KOPT-K1 (cell line): ENCODE measurements around the gene RNASEL.

Experiments
- H3K27ac ChIP-seq: fragments of 200-600 bp; sonication (generic); 2 replicates; pipeline ENCODE4 v1.5.1; 2016; ENCODE audit warnings: antibody characterized with exemption, mild to moderate bottlenecking, low read depth, low read length; ENCODE audit not compliant: poor library complexity, severe bottlenecking
- H3K36me3 ChIP-seq: fragments of 200-600 bp; sonication (generic); 2 replicates; pipeline ENCODE4 v1.5.1; 2017; ENCODE audit warnings: antibody characterized with exemption, mild to moderate bottlenecking, low read length, moderate library complexity; ENCODE audit not compliant: insufficient read depth
- H3K9me3 ChIP-seq: fragments of 200-600 bp; sonication (generic); 2 replicates; pipeline ENCODE4 v1.5.1; 2017; ENCODE audit warnings: antibody characterized with exemption, low read length, mild to moderate bottlenecking; ENCODE audit not compliant: insufficient read depth, poor library complexity, severe bottlenecking

RNASEL gene

DNA sequence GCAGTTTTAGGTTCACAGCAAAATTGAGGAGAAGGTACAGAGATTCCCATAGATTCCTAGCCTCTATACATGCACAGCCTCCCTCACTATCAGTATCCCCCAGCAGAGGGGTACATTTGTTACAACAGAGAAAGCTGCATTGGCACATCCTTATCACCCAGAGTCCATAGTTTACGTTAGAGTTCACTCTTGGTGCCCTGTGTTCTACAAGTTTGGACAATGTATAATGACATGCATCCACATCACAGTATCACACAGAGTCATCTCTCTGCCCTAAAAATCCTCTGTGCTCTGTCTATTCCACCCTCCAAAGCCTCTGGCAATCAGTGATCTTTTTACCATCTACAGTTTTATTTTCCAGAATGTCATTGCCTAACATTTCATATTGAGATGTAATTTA is 37.5 kb upstream of the RNASEL start:
- no peak overlapping the region for H3K27ac ChIP-seq
- no peaks in the 10 kb centered on the region for H3K9me3 ChIP-seq
- no peaks in the 10 kb centered on the region for H3K36me3 ChIP-seq

DNA sequence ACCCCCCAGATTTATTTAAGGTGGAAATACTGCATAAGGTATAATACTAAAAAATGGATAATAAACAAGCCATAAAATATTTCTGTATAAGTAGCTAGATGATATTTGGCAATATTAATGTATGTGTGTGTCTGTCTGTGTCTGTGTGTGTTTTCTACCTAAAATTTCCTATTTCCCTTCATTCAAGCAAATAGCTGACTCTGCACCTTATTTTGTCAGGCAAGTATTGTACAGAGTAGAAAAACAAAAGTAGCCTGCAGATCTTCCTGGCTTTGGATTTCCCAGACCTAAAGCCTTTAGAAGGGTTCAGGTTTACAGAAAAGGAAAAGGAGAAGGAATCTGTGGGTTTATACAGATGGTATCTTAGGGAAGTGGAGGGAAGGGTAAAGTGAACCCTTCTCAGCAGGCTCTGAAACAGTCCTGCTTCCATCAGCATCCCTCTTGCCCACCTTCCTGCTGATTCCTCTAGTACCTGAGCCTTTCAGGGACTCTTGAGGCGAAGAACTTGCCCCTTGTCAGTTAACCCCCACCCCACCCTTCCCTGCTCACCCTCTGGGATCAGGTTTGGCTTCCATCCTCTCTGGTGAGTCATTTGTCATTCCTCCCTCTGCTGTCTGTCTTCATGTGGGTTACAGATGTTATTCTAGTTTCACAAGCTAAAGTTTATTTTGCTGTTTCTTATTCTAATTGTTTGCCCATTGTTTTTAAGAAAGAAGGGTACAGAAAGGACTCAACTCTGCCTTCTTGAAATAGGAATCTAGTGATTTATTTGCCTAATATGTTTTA is 36.9 kb upstream of the RNASEL start:
- H3K36me3 ChIP-seq = no peaks in the 10 kb centered on the region
- no peak overlapping the region for H3K27ac ChIP-seq
- peaks cover 4% of the 10 kb centered on the region for H3K9me3 ChIP-seq

DNA sequence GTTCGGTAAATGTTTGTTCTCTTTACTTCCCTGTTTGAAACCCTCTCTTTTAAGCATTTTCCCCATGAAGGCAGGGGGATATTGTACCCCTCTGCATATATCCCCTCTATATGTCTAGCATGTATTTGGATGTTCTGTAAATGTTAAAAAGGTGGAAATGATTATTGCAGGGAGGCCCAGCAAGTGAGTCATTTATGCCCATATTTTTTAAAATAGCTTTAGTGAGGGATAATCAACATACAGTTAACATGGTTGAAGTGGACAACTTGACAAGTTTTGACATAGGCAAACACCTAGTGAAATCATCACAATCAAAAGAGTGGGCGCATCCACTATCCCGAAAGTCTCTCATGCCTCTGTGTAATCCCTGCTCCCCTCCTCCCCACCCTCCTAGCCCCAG is 36.0 kb upstream of the RNASEL start:
- Histone ChIP-seq H3K36me3 (no peaks in the 10 kb centered on the region), H3K27ac (no peak overlapping the region), H3K9me3 (peaks cover 10% of the 10 kb centered on the region)

DNA sequence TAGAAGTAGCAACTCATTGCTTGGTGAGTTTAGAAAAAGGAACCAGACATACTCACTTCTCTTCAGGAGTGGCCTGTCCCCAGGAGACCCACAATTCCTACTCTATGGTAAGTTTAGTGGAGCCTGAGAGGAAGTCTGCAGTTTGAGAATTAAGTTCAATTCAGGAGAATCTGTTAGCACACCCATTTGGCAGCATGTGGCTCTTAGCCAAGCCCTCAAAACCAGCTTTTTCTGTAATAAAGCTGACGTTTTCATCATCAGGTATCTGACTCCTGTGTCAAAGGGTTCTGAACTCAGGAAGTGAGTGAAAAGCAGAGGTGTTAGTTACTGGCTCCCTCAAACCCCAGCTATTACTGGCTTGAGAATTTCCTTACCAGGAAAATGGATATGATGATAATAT is 35.5 kb upstream of the RNASEL start:
- Histone ChIP-seq H3K36me3 (no peaks in the 10 kb centered on the region), H3K9me3 (peaks cover 10% of the 10 kb centered on the region), H3K27ac (no peak overlapping the region)

DNA sequence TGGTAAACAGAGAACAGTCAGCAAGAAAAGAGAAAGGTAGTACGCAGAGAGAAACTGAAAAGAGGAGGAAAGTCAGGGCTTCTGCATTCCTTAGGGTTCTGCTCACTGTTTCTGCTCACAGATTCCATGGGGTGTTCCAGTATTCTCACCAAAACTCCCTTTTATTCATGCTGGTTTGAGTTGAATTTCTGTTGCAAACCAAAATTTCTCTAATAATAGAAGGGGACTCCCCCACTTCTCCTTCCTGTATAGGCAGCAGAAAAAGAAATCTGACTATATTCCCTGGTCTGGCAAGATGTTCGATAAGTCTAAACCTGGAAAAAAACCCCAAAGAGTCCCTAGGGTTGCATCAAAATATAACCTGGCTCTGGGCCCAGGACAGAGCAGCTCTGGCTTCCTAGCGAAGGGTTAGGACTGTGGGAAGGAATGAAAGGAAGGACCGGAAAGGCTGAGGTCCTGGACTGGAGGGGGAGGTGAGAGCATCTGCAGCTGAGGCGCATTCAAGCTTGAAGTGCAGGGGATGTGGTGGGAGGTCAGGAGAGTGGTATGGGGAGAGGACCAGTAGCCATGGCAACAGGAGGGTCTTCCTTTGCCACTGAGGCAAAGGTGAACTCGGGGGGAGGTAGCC is 34.0 kb upstream of the RNASEL start:
- Histone ChIP-seq H3K27ac (no peak overlapping the region), H3K36me3 (no peaks in the 10 kb centered on the region), H3K9me3 (peaks cover 10% of the 10 kb centered on the region)

DNA sequence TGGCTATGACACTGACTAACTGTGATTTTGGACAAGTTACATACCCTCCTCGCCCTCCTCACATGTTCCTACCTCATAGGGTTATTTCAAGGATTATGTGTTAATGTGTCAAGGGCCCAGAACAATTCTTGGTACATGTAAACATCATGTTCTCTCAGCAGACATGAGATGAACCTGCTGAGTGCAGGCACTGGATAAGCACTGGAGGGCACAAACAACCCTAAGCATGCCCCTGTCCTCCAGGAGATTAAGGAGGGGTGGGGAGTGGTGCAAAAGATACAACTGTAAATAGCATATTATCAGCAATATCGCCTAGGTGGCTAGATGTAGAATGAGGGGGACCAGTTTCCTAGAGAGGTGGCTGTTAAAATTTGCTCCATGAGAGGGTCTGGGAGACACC is 32.9 kb upstream of the RNASEL start:
- Histone ChIP-seq H3K36me3 (no peaks in the 10 kb centered on the region), H3K27ac (no peak overlapping the region), H3K9me3 (peaks cover 10% of the 10 kb centered on the region)

DNA sequence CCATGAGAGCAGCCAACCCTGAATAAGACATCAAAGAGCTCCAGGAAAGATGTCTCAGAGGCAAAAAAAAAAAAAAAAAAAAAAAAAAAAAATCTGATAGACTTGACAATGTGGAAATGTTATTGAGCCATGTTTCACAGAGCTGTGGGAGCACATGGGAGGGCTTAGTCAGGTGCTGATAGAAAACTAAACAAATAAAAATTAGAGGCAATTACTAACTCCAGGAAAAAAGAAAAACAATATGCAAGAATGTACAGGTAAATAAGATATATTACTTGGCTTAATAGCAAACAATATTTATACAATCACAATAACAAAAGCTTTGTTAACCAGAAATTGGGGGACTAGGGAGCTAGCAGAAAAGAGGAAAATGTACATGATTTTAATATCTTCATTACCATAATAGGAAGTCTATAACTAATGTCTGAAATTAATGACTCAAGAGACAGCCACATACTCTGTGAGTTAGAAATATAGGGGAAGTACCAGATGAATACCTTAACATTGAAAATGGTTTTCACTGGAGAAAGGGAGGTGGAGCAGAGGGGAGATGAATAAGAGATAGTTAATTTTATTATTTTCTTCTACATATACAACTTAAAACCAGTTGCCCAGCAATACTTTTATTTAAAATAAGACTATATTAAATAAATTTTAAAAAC is 32.0 kb upstream of the RNASEL start:
- no peaks in the 10 kb centered on the region for H3K36me3 ChIP-seq
- no peak overlapping the region for H3K27ac ChIP-seq
- peaks cover 10% of the 10 kb centered on the region for H3K9me3 ChIP-seq

DNA sequence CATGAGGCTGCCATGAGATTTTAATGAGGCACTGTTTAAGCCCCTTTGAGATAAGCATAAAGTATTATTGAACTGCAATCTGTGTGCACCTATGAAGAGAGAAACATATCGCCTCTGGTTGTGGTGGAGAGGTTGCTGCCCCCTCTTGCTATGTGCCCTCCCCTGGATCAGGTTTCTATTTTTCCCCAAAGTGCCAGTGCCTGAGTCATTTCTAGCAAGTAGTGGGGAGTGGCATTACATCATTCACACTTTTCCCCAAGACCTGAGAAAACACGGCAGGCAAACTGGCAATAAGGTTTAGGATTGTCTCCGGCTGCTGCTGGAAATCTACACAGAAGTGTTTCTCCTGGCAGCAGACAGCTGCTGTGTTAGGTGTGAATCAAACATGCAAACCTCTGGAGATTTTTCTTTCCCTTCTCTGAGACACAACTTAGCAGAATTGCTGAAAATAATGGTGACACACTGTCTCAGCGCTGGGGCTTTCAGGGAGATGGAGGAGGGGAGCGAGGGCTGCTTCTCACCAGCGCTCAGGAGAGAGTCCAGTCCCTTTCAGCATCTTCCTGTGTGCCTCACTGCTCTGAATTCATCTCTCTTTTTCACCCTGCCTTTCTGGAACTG is 28.8 kb upstream of the RNASEL start:
- H3K27ac ChIP-seq = no peak overlapping the region
- H3K9me3 ChIP-seq = peaks cover 10% of the 10 kb centered on the region
- no peaks in the 10 kb centered on the region for H3K36me3 ChIP-seq

DNA sequence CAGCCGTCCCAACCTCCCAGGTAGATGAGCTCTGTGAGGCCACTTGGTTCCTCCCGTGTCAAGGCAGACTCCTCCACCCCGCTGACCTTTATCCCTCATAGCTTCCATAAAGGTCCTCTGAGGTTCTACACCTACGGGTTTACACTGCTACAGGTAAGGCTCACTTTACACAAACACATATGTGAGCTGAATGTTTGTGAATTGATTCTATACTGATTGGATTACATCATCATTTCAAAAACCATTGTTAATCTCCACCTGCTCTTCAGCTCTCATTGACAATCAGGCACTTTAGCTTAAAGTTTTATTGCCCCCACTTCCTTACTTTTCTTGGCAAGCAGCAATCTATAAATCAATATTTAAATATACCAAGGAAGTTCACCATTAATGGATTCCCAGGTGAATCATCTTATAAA is 28.0 kb upstream of the RNASEL start:
- Histone ChIP-seq H3K9me3 (peaks cover 10% of the 10 kb centered on the region), H3K27ac (no peak overlapping the region), H3K36me3 (no peaks in the 10 kb centered on the region)

DNA sequence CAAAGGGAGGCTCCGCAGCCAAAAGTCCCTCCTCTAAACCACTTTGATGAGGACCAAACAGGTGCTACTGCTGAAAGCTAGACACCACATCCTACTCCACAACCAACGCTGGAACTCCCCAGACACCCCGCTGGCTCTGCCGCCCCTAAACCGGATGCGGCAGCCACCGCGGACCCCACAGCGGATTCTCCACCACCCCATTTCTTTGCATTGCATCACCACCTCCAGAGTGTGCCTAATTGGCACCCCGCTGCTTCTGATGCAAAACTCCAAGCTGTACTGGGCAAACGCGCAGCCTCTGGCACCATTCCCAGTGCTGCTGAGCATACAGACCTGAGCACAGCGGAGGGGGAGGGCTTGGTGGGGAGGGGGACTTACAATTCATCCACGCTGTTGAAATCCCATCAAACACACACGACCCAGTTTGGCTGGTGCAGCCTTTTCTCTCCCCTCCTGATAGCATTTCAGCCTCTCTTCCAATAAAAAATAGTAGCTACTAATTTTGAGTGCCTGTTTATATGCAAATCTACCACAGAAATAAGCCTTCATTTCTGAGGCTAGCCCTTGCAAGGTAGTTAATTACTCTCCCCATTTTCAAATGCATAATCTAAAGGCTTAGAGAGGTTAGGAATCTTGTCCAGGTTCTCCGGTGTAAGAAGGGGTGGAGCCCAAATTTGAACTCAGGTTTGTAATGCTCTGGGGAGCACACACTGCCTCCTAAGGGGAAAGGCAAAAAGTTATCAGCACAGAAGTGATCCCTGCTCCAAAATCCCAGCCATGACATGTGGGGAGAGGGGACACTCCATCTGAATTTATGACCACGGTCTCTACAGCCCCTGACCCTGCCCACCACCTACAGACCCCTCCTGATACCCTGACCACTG is 27.3 kb upstream of the RNASEL start:
- H3K36me3 ChIP-seq = no peaks in the 10 kb centered on the region
- no peak overlapping the region for H3K27ac ChIP-seq
- peaks cover 10% of the 10 kb centered on the region for H3K9me3 ChIP-seq

DNA sequence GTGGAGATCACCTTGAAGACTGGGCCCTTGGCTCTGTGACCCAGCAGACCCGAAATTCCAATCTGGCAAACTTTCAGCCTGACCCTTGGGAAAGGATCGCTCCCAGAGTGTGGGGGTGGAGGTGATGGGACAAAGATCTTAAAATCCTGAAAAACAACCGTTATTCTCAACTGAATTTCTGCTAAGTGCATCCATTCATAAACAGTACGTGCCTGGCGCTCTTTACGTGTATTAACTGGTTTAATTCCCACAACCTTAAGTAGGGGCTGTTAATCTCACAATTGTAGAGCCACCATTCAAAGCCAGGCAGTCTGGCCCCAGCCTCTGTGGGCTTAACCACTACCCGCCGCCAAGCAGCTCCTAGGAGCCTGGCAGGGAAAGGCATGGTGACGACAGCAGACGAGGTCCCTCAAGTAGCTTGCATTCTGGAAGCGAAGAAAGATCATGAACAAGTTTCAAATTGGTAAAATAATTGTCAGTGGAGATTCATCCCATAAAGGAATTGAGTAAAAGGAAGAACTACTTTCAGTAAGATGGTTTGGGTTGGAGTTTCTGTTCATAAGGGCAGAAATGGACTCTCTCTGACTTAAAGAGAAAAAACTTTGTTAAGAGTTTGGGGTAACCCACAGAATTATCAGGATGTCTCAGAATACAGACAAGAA is 26.5 kb upstream of the RNASEL start:
- Histone ChIP-seq H3K27ac (no peak overlapping the region), H3K36me3 (no peaks in the 10 kb centered on the region), H3K9me3 (peaks cover 3% of the 10 kb centered on the region)

DNA sequence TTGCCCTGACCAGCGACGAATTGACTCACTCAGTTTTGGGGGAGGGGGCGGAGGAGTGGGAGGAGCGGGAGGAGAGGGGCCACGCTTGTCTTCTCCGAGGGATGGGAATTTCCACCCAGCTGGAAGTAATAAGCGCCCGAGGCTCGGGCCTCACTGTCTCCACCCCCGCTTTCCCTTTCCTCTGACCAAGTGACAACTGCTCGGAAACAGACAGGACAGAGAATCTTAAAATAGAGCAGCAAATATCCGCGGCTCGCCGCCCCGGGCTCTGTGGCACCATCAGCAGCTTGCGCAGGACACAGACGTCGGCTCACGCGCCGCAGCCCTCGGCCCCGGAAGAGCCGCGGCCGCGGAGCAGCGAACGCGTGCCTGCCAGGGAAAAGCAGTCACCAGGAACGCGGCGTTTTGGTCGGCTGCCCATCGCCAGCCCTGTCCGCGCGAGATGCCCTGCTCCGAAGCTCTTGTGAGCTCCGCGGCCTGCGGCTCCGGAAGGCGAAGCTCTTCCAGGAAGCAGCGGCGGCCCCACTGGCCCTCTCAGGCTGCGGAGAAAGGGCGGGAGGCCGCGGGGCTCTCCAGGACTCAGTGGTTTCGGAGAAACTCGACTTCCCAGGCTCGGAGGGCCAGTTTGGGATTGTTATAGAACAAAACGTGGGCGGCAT is 25.9 kb upstream of the RNASEL start:
- H3K36me3 ChIP-seq = no peaks in the 10 kb centered on the region
- H3K9me3 ChIP-seq = no peaks in the 10 kb centered on the region
- H3K27ac ChIP-seq = no peak overlapping the region

DNA sequence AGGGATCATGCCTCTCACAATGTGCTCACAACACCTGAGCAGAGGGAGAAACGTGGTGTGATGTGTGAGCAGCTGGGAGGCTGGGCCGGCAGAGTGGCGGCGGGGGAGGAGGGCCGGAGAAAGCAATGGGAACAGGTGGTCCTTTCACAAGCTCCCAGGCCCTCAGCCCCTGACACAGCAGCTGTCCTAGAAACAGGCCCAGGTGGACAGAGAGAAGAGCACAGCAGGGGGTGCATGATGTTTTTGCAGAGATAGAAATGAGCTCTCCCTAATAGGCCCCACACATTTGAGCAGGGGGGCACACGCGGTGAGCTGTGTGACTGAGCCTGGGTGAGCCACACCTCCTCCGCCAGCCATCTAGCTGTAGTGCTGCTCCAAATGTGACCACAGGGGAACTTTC is 22.7 kb upstream of the RNASEL start:
- Histone ChIP-seq H3K27ac (no peak overlapping the region), H3K9me3 (no peaks in the 10 kb centered on the region), H3K36me3 (no peaks in the 10 kb centered on the region)

DNA sequence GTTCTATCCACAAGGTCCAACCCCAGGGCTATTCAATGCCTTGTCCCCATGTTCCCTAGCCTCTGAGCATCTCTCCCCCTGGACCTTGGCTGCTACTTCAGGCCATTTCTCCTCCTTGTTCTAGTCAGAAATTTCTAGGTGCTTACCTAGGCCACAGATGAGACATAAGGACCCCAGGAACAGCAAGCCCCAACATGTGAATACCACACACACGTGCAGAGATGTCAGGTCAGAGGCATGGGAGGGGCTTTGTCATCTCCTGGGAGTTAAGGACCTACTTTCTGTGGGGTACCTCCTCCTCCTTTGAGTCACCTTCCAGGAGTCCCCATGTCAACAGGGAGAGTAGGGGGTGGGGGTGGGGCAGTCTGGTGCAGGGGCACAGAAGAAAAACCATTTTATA is 22.3 kb upstream of the RNASEL start:
- no peaks in the 10 kb centered on the region for H3K36me3 ChIP-seq
- H3K9me3 ChIP-seq = no peaks in the 10 kb centered on the region
- no peak overlapping the region for H3K27ac ChIP-seq
